Trophoblast cell (in vitro differentiated cells and primary cell): ENCODE results near the gene SREBF1.

Source experiments
- DNase-seq, 2 donors: peaks; one replicate each; pipeline ENCODE4 v3.0.0-alpha.2; 2016
- H2AFZ ChIP-seq: 2 replicates; pipeline ENCODE4 v1.6.1; 2013; ENCODE audit warnings: low read length, moderate library complexity, mild to moderate bottlenecking; ENCODE audit not compliant: insufficient read depth, poor library complexity
- H2AK5ac ChIP-seq: 2 replicates; pipeline ENCODE4 v1.6.1; 2013; ENCODE audit warnings: mild to moderate bottlenecking, low read length
- H2BK120ac ChIP-seq: 2 replicates; pipeline ENCODE4 v1.6.1; 2013; ENCODE audit warnings: low read length, mild to moderate bottlenecking, moderate library complexity; ENCODE audit not compliant: insufficient read depth, poor library complexity
- H2BK12ac ChIP-seq: 2 replicates; pipeline ENCODE4 v1.6.1; 2013; ENCODE audit warnings: mild to moderate bottlenecking, low read length, moderate library complexity
- H2BK5ac ChIP-seq: 2 replicates; pipeline ENCODE4 v1.6.1; 2013; ENCODE audit warnings: low read length, low read depth, moderate library complexity, mild to moderate bottlenecking; ENCODE audit not compliant: poor library complexity
- H3K14ac ChIP-seq: 2 replicates; pipeline ENCODE4 v1.6.1; 2013; ENCODE audit warnings: mild to moderate bottlenecking, low read length
- H3K18ac ChIP-seq: 2 replicates; pipeline ENCODE4 v1.6.1; 2013; ENCODE audit warnings: mild to moderate bottlenecking, low read length
- H3K23ac ChIP-seq: 2 replicates; pipeline ENCODE4 v1.6.1; 2013; ENCODE audit warnings: low read length
- H3K27ac ChIP-seq: 2 replicates; pipeline ENCODE4 v1.5.1; 2013; ENCODE audit warnings: low read depth, mild to moderate bottlenecking, inconsistent platforms, low read length, moderate library complexity
- H3K27me3 ChIP-seq: 2 replicates; pipeline ENCODE4 v1.6.1; 2013; ENCODE audit warnings: inconsistent platforms, mild to moderate bottlenecking, low read length, moderate library complexity; ENCODE audit not compliant: insufficient read depth
- H3K36me3 ChIP-seq, 2 experiments: 1 replicate in 1 of 2; 2 replicates in 1 of 2; pipeline ENCODE4 v1.6.1; 2013; ENCODE audit warnings: low read length in 2 of 2, mild to moderate bottlenecking in 2 of 2, moderate library complexity in 1 of 2; ENCODE audit not compliant: insufficient read depth in 2 of 2, control insufficient read depth in 1 of 2
- H3K4ac ChIP-seq: 2 replicates; pipeline ENCODE4 v1.6.1; 2013; ENCODE audit warnings: low read depth, mild to moderate bottlenecking, low read length, moderate library complexity
- H3K4me1 ChIP-seq, 2 experiments: 1 replicate in 1 of 2; 2 replicates in 1 of 2; pipeline ENCODE4 v1.6.1; 2013; ENCODE audit warnings: low read length in 2 of 2, mild to moderate bottlenecking in 2 of 2, moderate library complexity in 1 of 2; ENCODE audit not compliant: insufficient read depth in 2 of 2, control insufficient read depth in 1 of 2
- H3K4me2 ChIP-seq: 2 replicates; pipeline ENCODE4 v1.6.1; 2013; ENCODE audit warnings: inconsistent platforms, mild to moderate bottlenecking, low read length, moderate library complexity
- H3K4me3 ChIP-seq: 2 replicates; pipeline ENCODE4 v1.5.1; 2013; ENCODE audit warnings: mild to moderate bottlenecking, low read depth, low read length, inconsistent platforms
- H3K79me1 ChIP-seq: one replicate; pipeline ENCODE4 v1.6.1; 2013; ENCODE audit warnings: low read length
- H3K79me2 ChIP-seq: 2 replicates; pipeline ENCODE4 v1.6.1; 2013; ENCODE audit warnings: low read length, mild to moderate bottlenecking; ENCODE audit not compliant: control insufficient read depth, insufficient read depth, poor library complexity
- H3K9ac ChIP-seq: 2 replicates; pipeline ENCODE4 v1.6.1; 2013; ENCODE audit warnings: mild to moderate bottlenecking, low read length
- H3K9me3 ChIP-seq: 2 replicates; pipeline ENCODE4 v1.6.1; 2013; ENCODE audit warnings: low read depth, mild to moderate bottlenecking, control low read depth, inconsistent platforms, low read length; ENCODE audit not compliant: insufficient read depth
- H4K12ac ChIP-seq: 2 replicates; pipeline ENCODE4 v1.6.1; 2013; ENCODE audit warnings: low read depth, mild to moderate bottlenecking, low read length, moderate library complexity
- H4K8ac ChIP-seq: 2 replicates; pipeline ENCODE4 v1.6.1; 2013; ENCODE audit warnings: low read depth, mild to moderate bottlenecking, low read length, moderate library complexity
- H4K91ac ChIP-seq: one replicate; pipeline ENCODE4 v1.6.1; 2013; ENCODE audit warnings: low read depth, mild to moderate bottlenecking, low read length, moderate library complexity
- WGBS: extraction: QIAGEN DNeasy Blood & Tissue Kit; methylation state at CpG from one replicate; pipeline ENCODE4 v1.1.7; 2013; ENCODE audit warnings: missing lambda C conversion rate; ENCODE audit not compliant: insufficient read length, insufficient coverage; ENCODE audit errors: extremely low coverage; 5-methylcytosine and 5-hydroxymethylcytosine counted together

Gene SREBF1

GRCh38 chr17:17874478-17874877 is 37.7 kb upstream of the SREBF1 start:
- Histone ChIP-seq H3K79me2 (peaks cover 6% of the 10 kb centered on the region), H2AFZ (no peak overlapping the region), H3K4me3 (no peak overlapping the region), H3K4ac (no peak overlapping the region), H3K79me1 (peaks cover 15% of the 10 kb centered on the region), H3K23ac (no peak overlapping the region), H4K12ac (no peak overlapping the region), H3K4me1 (peaks cover 23 to 40% of the 10 kb centered on the region in 2 experiments), H3K14ac (no peak overlapping the region), H3K18ac (no peak overlapping the region), H2BK12ac (no peak overlapping the region), H2AK5ac (no peak overlapping the region), H3K9ac (no peak overlapping the region), H3K27ac (no peak overlapping the region), H4K91ac (no peak overlapping the region), H3K36me3 (peaks cover 26 to 33% of the 10 kb centered on the region in 2 experiments), H2BK120ac (no peak overlapping the region), H3K9me3 (peaks cover 3% of the 10 kb centered on the region), H3K4me2 (no peak overlapping the region), H3K27me3 (no peaks in the 10 kb centered on the region), H4K8ac (no peak overlapping the region), H2BK5ac (no peak overlapping the region)
- WGBS, result no CpG with 5 or more reads among the region's 1 CpG
- peak; percentile 91 to 92 for DNase-seq

- no peak overlapping the region for H3K18ac ChIP-seq
- no peak overlapping the region for H3K14ac ChIP-seq
- no CpG with 5 or more reads among the region's 8 CpGs for WGBS
- no peak overlapping the region for H2BK120ac ChIP-seq
- H4K8ac ChIP-seq, result no peak overlapping the region
- no peak overlapping the region for H2BK5ac ChIP-seq
- no peak overlapping the region for H2BK12ac ChIP-seq
- no peak overlapping the region for H3K23ac ChIP-seq
- H3K36me3 ChIP-seq, result peaks cover 21 to 26% of the 10 kb centered on the region in 2 experiments
- no peak overlapping the region for H3K4me3 ChIP-seq
- no peak overlapping the region for H2AK5ac ChIP-seq
- peak overlapping the region; percentile 23 for H3K27ac ChIP-seq
- H3K4me2 ChIP-seq, result no peak overlapping the region
- no peak for DNase-seq
- no peak overlapping the region for H3K4ac ChIP-seq
- peak overlapping the region; percentile 51 for H4K91ac ChIP-seq
- peaks cover 14% of the 10 kb centered on the region for H3K79me1 ChIP-seq
- no peaks in the 10 kb centered on the region for H3K27me3 ChIP-seq
- peaks cover 22 to 38% of the 10 kb centered on the region in 2 experiments for H3K4me1 ChIP-seq
- H3K9me3 ChIP-seq, result peaks cover 3% of the 10 kb centered on the region
- no peak overlapping the region for H2AFZ ChIP-seq
- peaks cover 6% of the 10 kb centered on the region for H3K79me2 ChIP-seq
- H3K9ac ChIP-seq, result no peak overlapping the region
- no peak overlapping the region for H4K12ac ChIP-seq
Measured at GRCh38 chr17:17873450-17873991, 36.7 kb upstream of the SREBF1 start.

GRCh38 chr17:17872547-17873345 is 36.0 kb upstream of the SREBF1 start:
- Histone ChIP-seq H3K9ac (no peak overlapping the region), H2AK5ac (no peak overlapping the region), H3K14ac (peak overlapping the region; percentile 43), H2BK5ac (peak overlapping the region; percentile 50), H3K23ac (no peak overlapping the region), H2BK120ac (peak overlapping the region; percentile 71), H3K79me2 (peaks cover 6% of the 10 kb centered on the region), H3K9me3 (peaks cover 3% of the 10 kb centered on the region), H3K4ac (no peak overlapping the region), H4K8ac (no peak overlapping the region), H2BK12ac (peak overlapping the region; percentile 28), H3K27me3 (no peaks in the 10 kb centered on the region), H2AFZ (no peak overlapping the region), H3K79me1 (peaks cover 11% of the 10 kb centered on the region), H3K4me2 (no peak overlapping the region), H3K18ac (peak overlapping the region; percentile 41), H4K12ac (no peak overlapping the region), H3K4me3 (no peak overlapping the region), H3K27ac (peak overlapping the region; percentile 23), H3K4me1 (peaks cover 17 to 31% of the 10 kb centered on the region in 2 experiments), H4K91ac (peak overlapping the region; percentile 59), H3K36me3 (peaks cover 17 to 23% of the 10 kb centered on the region in 2 experiments)
- peak; percentile 49 to 78 for DNase-seq
- no CpG with 5 or more reads among the region's 9 CpGs for WGBS

- Histone ChIP-seq H2BK12ac (no peak overlapping the region), H4K91ac (no peak overlapping the region), H3K18ac (no peak overlapping the region), H3K27ac (no peak overlapping the region), H3K79me2 (peaks cover 1% of the 10 kb centered on the region), H3K4ac (no peak overlapping the region), H3K27me3 (no peaks in the 10 kb centered on the region), H4K8ac (no peak overlapping the region), H2BK5ac (no peak overlapping the region), H2BK120ac (no peak overlapping the region), H2AK5ac (no peak overlapping the region), H3K4me1 (peaks cover 10 to 25% of the 10 kb centered on the region in 2 experiments), H3K4me2 (no peak overlapping the region), H3K36me3 (peaks cover 21 to 26% of the 10 kb centered on the region in 2 experiments), H3K23ac (no peak overlapping the region), H3K79me1 (peaks cover 4% of the 10 kb centered on the region), H4K12ac (no peak overlapping the region), H3K14ac (no peak overlapping the region), H3K9ac (no peak overlapping the region), H2AFZ (no peak overlapping the region), H3K4me3 (no peak overlapping the region), H3K9me3 (peaks cover 3% of the 10 kb centered on the region)
- WGBS, result no CpG with 5 or more reads among the region's 3 CpGs
- DNase-seq, result no peak
Measured at GRCh38 chr17:17871913-17872312, 35.1 kb upstream of the SREBF1 start.
